Smooth muscle cell (in vitro differentiated cells): ENCODE measurements around the gene FIZ1. TPM values are rescaled to one million over a fixed set of nuclear protein-coding genes. Genes with fewer than 3 reads are reported as not detected.

Experiments used
- DNase-seq: peaks from one replicate; lab custom pipeline; 2025; ENCODE audit not compliant: unreplicated experiment; lab: John Stamatoyannopoulos, UW
- H2AFZ ChIP-seq: fragments of 200-600 bp; sonication (generic); 2 replicates; pipeline ENCODE4 v1.6.0; 2016; ENCODE audit warnings: antibody characterized with exemption, low read depth, mild to moderate bottlenecking
- H3F3A ChIP-seq: fragments of 200-600 bp; sonication (generic); 2 replicates; pipeline ENCODE4 v1.6.0; 2017; ENCODE audit warnings: antibody characterized with exemption, low read depth
- H3K27ac ChIP-seq: fragments of 200-600 bp; sonication (generic); 2 replicates; pipeline ENCODE4 v1.5.1; 2016; ENCODE audit warnings: low read depth, mild to moderate bottlenecking
- H3K27me3 ChIP-seq: fragments of 200-600 bp; sonication (generic); 2 replicates; pipeline ENCODE4 v1.6.1; 2016; ENCODE audit warnings: low read depth, mild to moderate bottlenecking
- H3K36me3 ChIP-seq: fragments of 200-600 bp; sonication (generic); 2 replicates; pipeline ENCODE4 v1.5.1; 2016; ENCODE audit warnings: low read depth
- H3K4me1 ChIP-seq: fragments of 200-600 bp; sonication (generic); 2 replicates; pipeline ENCODE4 v1.5.1; 2016; ENCODE audit warnings: low read depth
- H3K4me2 ChIP-seq: fragments of 200-600 bp; sonication (generic); 2 replicates; pipeline ENCODE4 v1.6.0; 2016; ENCODE audit warnings: mild to moderate bottlenecking
- H3K4me3 ChIP-seq: fragments of 200-600 bp; sonication (generic); 2 replicates; pipeline ENCODE4 v1.5.1; 2016; ENCODE audit warnings: mild to moderate bottlenecking
- H3K79me2 ChIP-seq: fragments of 200-600 bp; sonication (generic); 2 replicates; pipeline ENCODE4 v1.6.0; 2016; ENCODE audit warnings: low read depth, mild to moderate bottlenecking
- H3K9ac ChIP-seq: fragments of 200-600 bp; sonication (generic); 2 replicates; pipeline ENCODE4 v1.6.0; 2016; ENCODE audit warnings: low read depth
- H3K9me3 ChIP-seq: fragments of 200-600 bp; sonication (generic); replicated peaks from 2 replicates; pipeline ENCODE4 v1.5.1; 2016; ENCODE audit warnings: low read depth
- H4K20me1 ChIP-seq: fragments of 200-600 bp; sonication (generic); 2 replicates; pipeline ENCODE4 v1.6.0; 2016; ENCODE audit warnings: low read depth
- WGBS: methylation state at CpG from one replicate; pipeline ENCODE4 v1.1.7; 2016; ENCODE audit warnings: low lambda C conversion rate; 5-methylcytosine and 5-hydroxymethylcytosine counted together
- polyA plus RNA-seq: library from polyadenylated mRNA; unstranded; fragments of >200 nt; fragmentation: Nextera tagmentation; extraction: Ambion mirVana; gene quantifications from 2 replicates; pipeline ENCODE4 v1.2.1, GENCODE V29; 2016
- total RNA-seq: library from RNA; depleted of rRNA; stranded (reverse); fragments of >200 nt; gene quantifications from 2 replicates; pipeline ENCODE4 v1.2.3, GENCODE V29; 2014
- TF ChIP-seq, protein P1 (sequence below): fragments of 200-600 bp; sonication (generic); IDR thresholded peaks from 2 replicates; pipeline ENCODE4 v1.5.1; 2017; ENCODE audit warnings: borderline replicate concordance, mild to moderate bottlenecking, antibody characterized with exemption; ENCODE audit not compliant: insufficient read depth, poor library complexity, severe bottlenecking

FIZ1 gene
- total and polyA plus RNA-seq, 2 experiments from 2014 or later: 10.4 to 17.7 TPM

DNA sequence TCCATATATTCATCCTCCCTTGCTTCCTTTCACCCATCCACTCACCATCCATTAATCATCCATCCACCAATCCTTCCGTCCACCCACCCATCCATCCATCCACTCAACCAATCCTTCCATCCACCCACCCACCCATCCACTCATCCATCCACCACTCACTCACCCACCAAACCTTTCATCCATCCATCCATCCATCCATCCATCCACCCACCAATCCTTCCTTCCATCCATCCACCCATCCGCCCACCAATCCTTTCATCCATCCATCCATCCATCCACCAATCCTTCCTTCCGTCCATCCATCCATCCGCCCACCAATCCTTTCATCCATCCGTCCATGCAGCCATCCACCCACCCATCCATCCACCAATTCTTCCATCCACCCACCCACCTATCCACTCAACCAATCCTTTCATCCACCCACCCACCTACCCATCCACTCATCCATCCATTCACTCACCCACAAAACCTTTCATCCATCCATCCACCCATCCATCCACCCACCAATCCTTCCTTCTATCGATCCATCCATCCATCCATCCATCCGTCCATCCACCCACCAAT, 56.9 kb downstream of the FIZ1 start:
- TF ChIP-seq, protein P1, sequence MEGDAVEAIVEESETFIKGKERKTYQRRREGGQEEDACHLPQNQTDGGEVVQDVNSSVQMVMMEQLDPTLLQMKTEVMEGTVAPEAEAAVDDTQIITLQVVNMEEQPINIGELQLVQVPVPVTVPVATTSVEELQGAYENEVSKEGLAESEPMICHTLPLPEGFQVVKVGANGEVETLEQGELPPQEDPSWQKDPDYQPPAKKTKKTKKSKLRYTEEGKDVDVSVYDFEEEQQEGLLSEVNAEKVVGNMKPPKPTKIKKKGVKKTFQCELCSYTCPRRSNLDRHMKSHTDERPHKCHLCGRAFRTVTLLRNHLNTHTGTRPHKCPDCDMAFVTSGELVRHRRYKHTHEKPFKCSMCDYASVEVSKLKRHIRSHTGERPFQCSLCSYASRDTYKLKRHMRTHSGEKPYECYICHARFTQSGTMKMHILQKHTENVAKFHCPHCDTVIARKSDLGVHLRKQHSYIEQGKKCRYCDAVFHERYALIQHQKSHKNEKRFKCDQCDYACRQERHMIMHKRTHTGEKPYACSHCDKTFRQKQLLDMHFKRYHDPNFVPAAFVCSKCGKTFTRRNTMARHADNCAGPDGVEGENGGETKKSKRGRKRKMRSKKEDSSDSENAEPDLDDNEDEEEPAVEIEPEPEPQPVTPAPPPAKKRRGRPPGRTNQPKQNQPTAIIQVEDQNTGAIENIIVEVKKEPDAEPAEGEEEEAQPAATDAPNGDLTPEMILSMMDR: no peak
- peaks cover 4% of the 10 kb centered on the region for H3K4me1 ChIP-seq
- H2AFZ ChIP-seq: no peak overlapping the region
- H3F3A ChIP-seq: no peaks in the 10 kb centered on the region
- no peaks in the 10 kb centered on the region for H3K36me3 ChIP-seq
- no peak overlapping the region for H3K27ac ChIP-seq
- H3K79me2 ChIP-seq: no peaks in the 10 kb centered on the region
- no peak overlapping the region for H3K9ac ChIP-seq
- H3K27me3 ChIP-seq: no peaks in the 10 kb centered on the region
- DNase-seq: no peak
- H3K4me2 ChIP-seq: no peak overlapping the region
- H3K9me3 ChIP-seq: no peaks in the 10 kb centered on the region
- whole genome bisulfite sequencing: 91% methylated on average over 7 of the region's 7 CpGs
- H3K4me3 ChIP-seq: no peak overlapping the region
- no peaks in the 10 kb centered on the region for H4K20me1 ChIP-seq

Other genes with a start within 250 kb of the FIZ1 start
- 0.18 and 0.31 TPM in 2 replicates for gene COX6B2, start 244.8 kb downstream of the FIZ1 start, total RNA-seq
- gene COX6B2, start 244.8 kb downstream of the FIZ1 start, polyA plus RNA-seq: 1.7 and 1.9 TPM in 2 replicates
- gene GARIN5B, start 236.3 kb downstream of the FIZ1 start, total RNA-seq: 0.58 TPM in 1 of 2 replicates, not detected in the other
- gene GARIN5B, start 236.3 kb downstream of the FIZ1 start, polyA plus RNA-seq: 0.07 and 0.35 TPM in 2 replicates
- gene IL11, start 229.1 kb downstream of the FIZ1 start, total RNA-seq: 36.5 and 40.1 TPM in 2 replicates
- gene IL11, start 229.1 kb downstream of the FIZ1 start, polyA plus RNA-seq: 66.4 and 68.1 TPM in 2 replicates
- not detected in 2 replicates for gene TMEM190, start 222.7 kb downstream of the FIZ1 start, total RNA-seq
- 8.2 and 11.1 TPM in 2 replicates for gene TMEM190, start 222.7 kb downstream of the FIZ1 start, polyA plus RNA-seq
- gene TMEM238, start 215.2 kb downstream of the FIZ1 start, total RNA-seq: 0.58 and 2.6 TPM in 2 replicates
- 3.3 and 9.3 TPM in 2 replicates for gene TMEM238, start 215.2 kb downstream of the FIZ1 start, polyA plus RNA-seq
- 824 and 1,108 TPM in 2 replicates for gene RPL28, start 213.6 kb downstream of the FIZ1 start, total RNA-seq
- gene RPL28, start 213.6 kb downstream of the FIZ1 start, polyA plus RNA-seq: 515 and 595 TPM in 2 replicates
- 34.8 and 39.9 TPM in 2 replicates for gene UBE2S, start 191.7 kb downstream of the FIZ1 start, total RNA-seq
- gene UBE2S, start 191.7 kb downstream of the FIZ1 start, polyA plus RNA-seq: 162 and 171 TPM in 2 replicates
- gene SHISA7, start 156.2 kb downstream of the FIZ1 start, total RNA-seq: not detected in 2 replicates
- not detected in 2 replicates for gene SHISA7, start 156.2 kb downstream of the FIZ1 start, polyA plus RNA-seq
- 47.3 and 56.5 TPM in 2 replicates for gene ISOC2, start 137.9 kb downstream of the FIZ1 start, total RNA-seq
- gene ISOC2, start 137.9 kb downstream of the FIZ1 start, polyA plus RNA-seq: 37.3 and 61.4 TPM in 2 replicates
- not detected in 2 replicates for gene C19orf85, start 134.8 kb downstream of the FIZ1 start, total RNA-seq
- gene C19orf85, start 134.8 kb downstream of the FIZ1 start, polyA plus RNA-seq: not detected in 2 replicates
- 2.4 and 2.6 TPM in 2 replicates for gene ZNF628, start 122.9 kb downstream of the FIZ1 start, total RNA-seq
- gene ZNF628, start 122.9 kb downstream of the FIZ1 start, polyA plus RNA-seq: 1.3 and 2.0 TPM in 2 replicates
- gene NAT14, start 114.3 kb downstream of the FIZ1 start, total RNA-seq: 14.3 and 17.3 TPM in 2 replicates
- 67.5 and 72.1 TPM in 2 replicates for gene NAT14, start 114.3 kb downstream of the FIZ1 start, polyA plus RNA-seq
- 3.0 and 3.8 TPM in 2 replicates for gene SSC5D, start 111.1 kb downstream of the FIZ1 start, total RNA-seq
- 11.2 and 13.6 TPM in 2 replicates for gene SSC5D, start 111.1 kb downstream of the FIZ1 start, polyA plus RNA-seq
- gene SBK2, start 62.4 kb downstream of the FIZ1 start, total RNA-seq: not detected in 2 replicates
- gene SBK2, start 62.4 kb downstream of the FIZ1 start, polyA plus RNA-seq: not detected in 2 replicates
- not detected in 2 replicates for gene SBK3, start 54.0 kb downstream of the FIZ1 start, total RNA-seq
- gene SBK3, start 54.0 kb downstream of the FIZ1 start, polyA plus RNA-seq: 0.37 TPM in 1 of 2 replicates, not detected in the other
- 4.2 TPM in 2 replicates for gene ZNF579, start 18.7 kb downstream of the FIZ1 start, total RNA-seq
- 15.1 and 15.8 TPM in 2 replicates for gene ZNF579, start 18.7 kb downstream of the FIZ1 start, polyA plus RNA-seq
- 16.3 and 20.1 TPM in 2 replicates for gene ZNF524, start 771 bp upstream of the FIZ1 start, total RNA-seq
- 13.3 and 19.4 TPM in 2 replicates for gene ZNF524, start 771 bp upstream of the FIZ1 start, polyA plus RNA-seq
- 3.0 and 3.8 TPM in 2 replicates for gene ZNF865, start 6.1 kb upstream of the FIZ1 start, total RNA-seq
- 1.2 and 2.0 TPM in 2 replicates for gene ZNF865, start 6.1 kb upstream of the FIZ1 start, polyA plus RNA-seq
- gene ZNF784, start 25.0 kb upstream of the FIZ1 start, total RNA-seq: 3.1 and 3.8 TPM in 2 replicates
- gene ZNF784, start 25.0 kb upstream of the FIZ1 start, polyA plus RNA-seq: 7.2 and 7.3 TPM in 2 replicates
- gene ZNF580, start 41.5 kb upstream of the FIZ1 start, total RNA-seq: 6.2 and 11.9 TPM in 2 replicates
- gene ZNF580, start 41.5 kb upstream of the FIZ1 start, polyA plus RNA-seq: 68.8 and 76.8 TPM in 2 replicates
- 6.8 and 10.0 TPM in 2 replicates for gene ZNF581, start 44.1 kb upstream of the FIZ1 start, total RNA-seq
- 21.4 and 22.0 TPM in 2 replicates for gene ZNF581, start 44.1 kb upstream of the FIZ1 start, polyA plus RNA-seq
- gene CCDC106, start 48.7 kb upstream of the FIZ1 start, total RNA-seq: 6.9 and 7.7 TPM in 2 replicates
- gene CCDC106, start 48.7 kb upstream of the FIZ1 start, polyA plus RNA-seq: 18.3 and 24.8 TPM in 2 replicates
- 70.7 and 75.0 TPM in 2 replicates for gene U2AF2, start 55.5 kb upstream of the FIZ1 start, total RNA-seq
- gene U2AF2, start 55.5 kb upstream of the FIZ1 start, polyA plus RNA-seq: 8.4 and 14.4 TPM in 2 replicates
- 25.3 and 34.5 TPM in 2 replicates for gene EPN1, start 75.7 kb upstream of the FIZ1 start, total RNA-seq
- 119 and 121 TPM in 2 replicates for gene EPN1, start 75.7 kb upstream of the FIZ1 start, polyA plus RNA-seq
- gene NLRP9, start 138.9 kb upstream of the FIZ1 start, total RNA-seq: not detected in 2 replicates
- 0.07 TPM in 1 of 2 replicates, not detected in the other for gene NLRP9, start 138.9 kb upstream of the FIZ1 start, polyA plus RNA-seq
- not detected in 2 replicates for gene RFPL4A, start 159.6 kb upstream of the FIZ1 start, total RNA-seq
- gene RFPL4A, start 159.6 kb upstream of the FIZ1 start, polyA plus RNA-seq: not detected in 2 replicates
- gene RFPL4AL1, start 169.6 kb upstream of the FIZ1 start, total RNA-seq: not detected in 2 replicates
- gene RFPL4AL1, start 169.6 kb upstream of the FIZ1 start, polyA plus RNA-seq: not detected in 2 replicates
- gene NLRP11, start 232.5 kb upstream of the FIZ1 start, total RNA-seq: not detected in 2 replicates
- gene NLRP11, start 232.5 kb upstream of the FIZ1 start, polyA plus RNA-seq: not detected in 2 replicates
- not detected in 2 replicates for gene NLRP4, start 237.0 kb upstream of the FIZ1 start, total RNA-seq
- gene NLRP4, start 237.0 kb upstream of the FIZ1 start, polyA plus RNA-seq: not detected in 2 replicates